ENCODE results near the gene DHCR24. TPM values are rescaled to one million over a fixed set of nuclear protein-coding genes. Genes with fewer than 3 reads are reported as not detected.

The DHCR24 gene
- total and polyA plus RNA-seq, 2 experiments from 2014 or later = 124 to 453 TPM

GRCh38 chr1:54886724-54887664, at the start of gene DHCR24 (continued):
- TF ChIP-seq ZNF462 (CRISPR knock-in tag; IDR thresholded peaks at IDR 0.05) = no peak

- 0 out of 2 replicates have a peak, but pooled peaks cover 2% of the 10 kb centered on the region for H3K9me2 ChIP-seq (ENCODE audit: insufficient read depth)
- no peak for TF ChIP-seq POLR2AphosphoS5 (IDR thresholded peaks at IDR 0.05; ENCODE audit: low read depth)
- TF ChIP-seq STAT1 (IDR thresholded peaks at IDR 0.05; ENCODE audit: unreplicated experiment) = no peak
- no peak for TF ChIP-seq ZNF462 (CRISPR knock-in tag; IDR thresholded peaks at IDR 0.05)
- no peak for TF ChIP-seq ZNF114 (CRISPR knock-in tag; IDR thresholded peaks at IDR 0.05)
- no peak for TF ChIP-seq CREB1 (CRISPR knock-in tag; IDR thresholded peaks at IDR 0.05; ENCODE audit: low read depth)
- no peak overlapping the region for H2AFZ ChIP-seq
- peaks cover 29% of the 10 kb centered on the region for H3K9me3 Mint-ChIP-seq
- H3K27ac ChIP-seq (ENCODE audit: low read depth) = no peak overlapping the region
- no peaks in the 10 kb centered on the region for H4K20me1 ChIP-seq (replicated peaks; ENCODE audit: insufficient read depth)
- no peaks in the 10 kb centered on the region for H3K79me2 ChIP-seq (replicated peaks; ENCODE audit: insufficient read depth)
- H3K27me3 Mint-ChIP-seq (ENCODE audit: insufficient read depth, low read depth, poor library complexity) = no peaks in the 10 kb centered on the region
- H3K4me3 ChIP-seq = no peak overlapping the region
- ATAC-seq (no peak), DNase-seq (ENCODE audit: low spot score) (no peak)
- no peaks in the 10 kb centered on the region for H3K27me3 ChIP-seq (ENCODE audit: insufficient read depth)
- H3K36me3 ChIP-seq (ENCODE audit: insufficient read depth) = no peaks in the 10 kb centered on the region
- H3F3A ChIP-seq (replicated peaks; ENCODE audit: low read depth) = no peaks in the 10 kb centered on the region
- peaks cover 13% of the 10 kb centered on the region; the same call in 2 of the 3 replicates for H3K36me3 Mint-ChIP-seq (ENCODE audit: low read depth)
- H3K4me1 ChIP-seq (ENCODE audit: insufficient read depth) = peaks cover 17% of the 10 kb centered on the region
- peaks cover 33% of the 10 kb centered on the region for H3K4me1 Mint-ChIP-seq
- no peak overlapping the region for H3K4me3 Mint-ChIP-seq
- no peak overlapping the region for H3K27ac Mint-ChIP-seq
- H3K4me2 ChIP-seq = no peak overlapping the region
Measured at GRCh38 chr1:54936791-54937190, 49.8 kb upstream of the DHCR24 start.
